Uterus (tissue), 4 donors: ENCODE measurements around the gene RANBP10. TPM values are rescaled to one million over a fixed set of nuclear protein-coding genes. Genes with fewer than 3 reads are reported as not detected.

ENCODE experiments used
- DNase-seq, 2 donors: peaks; one replicate each; pipeline ENCODE4 v3.0.0-alpha.2; 2019 to 2020
- H3K27ac ChIP-seq, 2 donors: fragments of 200-600 bp; sonication (generic); 1 replicate in 1 of 2; 2 replicates in 1 of 2; pipeline ENCODE4 v1.5.1; 2016 to 2018
- H3K27me3 ChIP-seq, 2 donors: fragments of 200-600 bp; sonication (generic); one replicate each; pipeline ENCODE4 v1.5.1; 2018 to 2019; ENCODE audit warnings: control low read depth in 1 of 2
- H3K36me3 ChIP-seq, 2 donors: fragments of 200-600 bp; sonication (generic); one replicate each; pipeline ENCODE4 v1.5.1; 2019; ENCODE audit warnings: control low read depth in 1 of 2
- H3K4me1 ChIP-seq, 2 donors: fragments of 200-600 bp; sonication (generic); one replicate each; pipeline ENCODE4 v1.5.1; 2018 to 2019; ENCODE audit warnings: control low read depth in 1 of 2
- H3K4me3 ChIP-seq, 2 donors: fragments of 200-600 bp; sonication (generic); 1 replicate in 1 of 2; 2 replicates in 1 of 2; pipeline ENCODE4 v1.5.1; 2018 to 2019; ENCODE audit warnings: mild to moderate bottlenecking in 1 of 2
- H3K9me3 ChIP-seq, 2 donors: fragments of 200-600 bp; sonication (generic); one replicate each; pipeline ENCODE4 v1.5.1; 2019; ENCODE audit warnings: control low read depth in 1 of 2
- POLR2A ChIP-seq, 2 donors: fragments of 450-650 bp; IDR thresholded peaks; one replicate each; pipeline ENCODE4 v1.6.1; 2016; ENCODE audit warnings: antibody characterized with exemption in 2 of 2, mild to moderate bottlenecking in 1 of 2, moderate library complexity in 1 of 2
- intact Hi-C: fragments of 100-400 bp; cut with DNase I; formaldehyde crosslinking; loops from one replicate; pipeline ENCODE4 v1.15.1; 2023; ENCODE audit warnings: low total_unique reads
- total RNA-seq, 4 donors: library from RNA; depleted of rRNA in 3 of 4; stranded (reverse); fragments of >200 nt in 3 of 4; gene quantifications; one replicate each; pipeline versions ENCODE4 v1.1.0 to v1.2.4, GENCODE V29; 2014 to 2023
- TF ChIP-seq, protein P1 (sequence below), 4 experiments: fragments of 200-600 bp in 2 of 4; fragments of 450-650 bp in 2 of 4; sonication (generic) in 2 of 4; IDR thresholded peaks; one replicate each; pipeline ENCODE4 v1.5.1; 2016 to 2019; ENCODE audit warnings: antibody characterized with exemption in 4 of 4, mild to moderate bottlenecking in 2 of 4, moderate library complexity in 1 of 4
- donor health status: DM: yes; HTN: yes; CAD: no.

RANBP10 gene
- total RNA-seq, 4 donors from 2014 or later, result 4.9 to 22.7 (median 8.5) TPM

DNA sequence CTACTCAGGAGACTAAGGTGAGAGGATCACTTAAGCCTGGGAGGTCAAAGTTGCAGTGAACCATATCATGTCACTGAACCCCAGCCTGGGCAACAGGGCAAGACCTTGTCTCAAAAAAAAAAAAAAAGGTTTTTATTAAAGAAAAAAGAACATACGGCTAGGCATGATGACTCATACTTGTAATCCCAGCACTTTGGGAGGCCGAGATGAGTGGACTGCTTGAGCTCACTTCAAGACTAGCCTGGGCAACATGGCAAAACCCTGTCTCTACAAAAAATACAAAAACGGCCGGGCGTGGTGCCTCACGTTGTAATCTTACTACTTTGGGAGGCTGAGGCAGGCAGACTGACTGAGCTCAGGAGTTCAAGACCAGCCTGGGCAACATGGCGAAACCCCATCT lies 38.4 kb downstream of the RANBP10 start:
- H3K9me3 ChIP-seq, result no peaks in the 10 kb centered on the region
- DNase-seq, result no peak
- H3K4me3 ChIP-seq, result no peak overlapping the region
- TF ChIP-seq POLR2A (IDR thresholded peaks at IDR 0.05), result no peak
- TF ChIP-seq, protein P1, sequence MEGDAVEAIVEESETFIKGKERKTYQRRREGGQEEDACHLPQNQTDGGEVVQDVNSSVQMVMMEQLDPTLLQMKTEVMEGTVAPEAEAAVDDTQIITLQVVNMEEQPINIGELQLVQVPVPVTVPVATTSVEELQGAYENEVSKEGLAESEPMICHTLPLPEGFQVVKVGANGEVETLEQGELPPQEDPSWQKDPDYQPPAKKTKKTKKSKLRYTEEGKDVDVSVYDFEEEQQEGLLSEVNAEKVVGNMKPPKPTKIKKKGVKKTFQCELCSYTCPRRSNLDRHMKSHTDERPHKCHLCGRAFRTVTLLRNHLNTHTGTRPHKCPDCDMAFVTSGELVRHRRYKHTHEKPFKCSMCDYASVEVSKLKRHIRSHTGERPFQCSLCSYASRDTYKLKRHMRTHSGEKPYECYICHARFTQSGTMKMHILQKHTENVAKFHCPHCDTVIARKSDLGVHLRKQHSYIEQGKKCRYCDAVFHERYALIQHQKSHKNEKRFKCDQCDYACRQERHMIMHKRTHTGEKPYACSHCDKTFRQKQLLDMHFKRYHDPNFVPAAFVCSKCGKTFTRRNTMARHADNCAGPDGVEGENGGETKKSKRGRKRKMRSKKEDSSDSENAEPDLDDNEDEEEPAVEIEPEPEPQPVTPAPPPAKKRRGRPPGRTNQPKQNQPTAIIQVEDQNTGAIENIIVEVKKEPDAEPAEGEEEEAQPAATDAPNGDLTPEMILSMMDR (IDR thresholded peaks at IDR 0.05), result no peak
- H3K27me3 ChIP-seq, result no peaks in the 10 kb centered on the region
- no peaks in the 10 kb centered on the region for H3K36me3 ChIP-seq
- no peaks in the 10 kb centered on the region for H3K4me1 ChIP-seq
- intact Hi-C loops, result no loop called here
- H3K27ac ChIP-seq, result no peak overlapping the region

DNA sequence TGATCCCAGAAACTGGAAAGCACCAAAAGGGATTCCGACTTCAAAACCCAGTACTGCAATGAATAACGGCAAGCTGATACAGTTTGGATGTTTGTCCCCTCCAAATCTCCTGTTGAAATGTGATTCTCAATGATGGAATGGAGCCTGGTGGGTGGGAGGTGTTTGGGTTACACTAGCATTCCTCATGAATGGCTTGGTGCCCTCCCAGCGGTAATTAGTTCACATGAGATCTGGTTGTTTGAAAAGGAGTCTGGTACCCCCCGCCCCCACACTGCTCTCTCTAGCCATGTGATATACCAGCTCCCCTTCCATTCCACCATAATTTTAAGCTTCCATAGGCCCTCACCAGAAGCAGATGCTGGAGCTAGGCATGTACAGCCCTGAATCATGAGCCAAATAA lies 40.1 kb downstream of the RANBP10 start:
- TF ChIP-seq, protein P1 (IDR thresholded peaks at IDR 0.05), result no peak
- no peak for TF ChIP-seq POLR2A (IDR thresholded peaks at IDR 0.05)
- no peak overlapping the region for H3K27ac ChIP-seq
- intact Hi-C loops, result no loop called here

DNA sequence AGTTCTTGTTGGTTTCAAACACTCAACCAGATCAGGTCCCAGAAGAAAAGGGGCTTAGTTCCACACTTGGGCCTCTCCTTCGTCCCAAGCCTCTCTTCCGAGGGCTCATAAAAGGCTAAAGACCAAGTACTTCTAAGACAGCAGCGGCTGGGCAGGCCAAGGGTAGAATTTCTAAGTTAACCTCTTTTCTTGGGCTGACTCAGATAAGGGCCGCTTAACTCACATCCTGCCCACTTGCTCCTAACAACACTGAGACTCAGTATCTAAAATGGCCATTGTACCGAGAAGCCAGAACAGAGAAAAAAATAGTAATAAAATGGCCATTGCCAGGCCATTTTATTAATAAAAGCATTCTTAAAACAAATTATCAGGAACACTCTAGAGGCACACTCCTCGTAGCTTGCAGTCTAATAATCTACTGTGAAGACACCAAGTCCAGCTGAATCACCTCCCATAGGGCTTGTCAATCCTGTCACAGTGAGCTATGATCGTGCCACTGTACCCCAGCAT lies 42.1 kb downstream of the RANBP10 start:
- Histone ChIP-seq H3K4me3 (no peak overlapping the region), H3K27ac (no peak overlapping the region)
- intact Hi-C loops, result no loop called here

More for the DNA sequence above, 40.1 kb downstream of the RANBP10 start:
- no peaks in the 10 kb centered on the region for H3K27me3 ChIP-seq
- no peaks in the 10 kb centered on the region for H3K9me3 ChIP-seq
- no peak for DNase-seq
- H3K4me3 ChIP-seq, result no peak overlapping the region
- no peaks in the 10 kb centered on the region for H3K4me1 ChIP-seq
- no peaks in the 10 kb centered on the region for H3K36me3 ChIP-seq

DNA sequence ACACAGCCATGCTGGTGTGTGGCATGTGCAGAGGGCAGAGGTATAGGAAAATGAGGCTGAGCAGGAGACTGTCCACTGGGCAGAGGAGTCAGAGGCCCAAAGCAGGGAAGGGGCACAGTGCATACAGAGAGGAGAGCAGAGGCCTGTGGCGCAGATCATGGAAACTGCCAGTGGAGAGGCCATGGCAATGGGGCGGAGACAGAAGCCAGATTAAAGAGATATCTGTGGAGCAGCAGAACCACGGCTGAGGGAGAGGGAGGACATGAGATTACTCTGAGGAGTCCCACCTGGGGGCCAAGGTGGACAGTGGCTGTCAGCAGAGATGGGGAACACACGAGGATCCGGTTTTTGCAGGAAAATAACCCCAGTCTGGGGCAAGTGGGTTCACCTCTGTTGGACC lies 43.3 kb downstream of the RANBP10 start:
- no peak for TF ChIP-seq POLR2A (IDR thresholded peaks at IDR 0.05)
- TF ChIP-seq, protein P1 (IDR thresholded peaks at IDR 0.05), result no peak
- intact Hi-C loops, result no loop called here
- Histone ChIP-seq H3K36me3 (no peaks in the 10 kb centered on the region), H3K27ac (no peak overlapping the region), H3K9me3 (no peaks in the 10 kb centered on the region), H3K4me3 (no peak overlapping the region), H3K4me1 (no peaks in the 10 kb centered on the region), H3K27me3 (no peaks in the 10 kb centered on the region)
- no peak for DNase-seq

More for the DNA sequence above, 42.1 kb downstream of the RANBP10 start:
- Histone ChIP-seq H3K27me3 (no peaks in the 10 kb centered on the region), H3K36me3 (no peaks in the 10 kb centered on the region), H3K9me3 (no peaks in the 10 kb centered on the region), H3K4me1 (no peaks in the 10 kb centered on the region)
- no peak for DNase-seq
- no peak for TF ChIP-seq POLR2A (IDR thresholded peaks at IDR 0.05)
- TF ChIP-seq, protein P1 (IDR thresholded peaks at IDR 0.05), result no peak

DNA sequence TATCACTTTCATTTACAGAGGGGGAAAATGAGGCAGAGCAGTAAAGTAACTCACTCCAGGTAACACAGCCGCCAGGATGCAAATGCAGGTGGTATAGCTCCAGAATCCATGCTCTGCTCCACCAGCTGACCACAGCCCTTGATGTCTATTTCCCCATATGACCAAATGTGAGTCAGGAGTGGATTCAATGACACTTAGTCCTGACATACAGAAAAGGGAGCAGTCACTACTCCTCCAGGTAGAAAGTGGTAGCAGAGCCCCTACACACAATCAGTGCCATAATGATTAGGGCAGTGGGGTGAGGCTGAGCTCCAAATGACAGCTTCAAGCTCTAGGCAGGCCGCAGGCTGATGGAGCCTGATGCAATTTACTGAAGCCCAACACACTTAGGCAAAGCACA lies 44.0 kb downstream of the RANBP10 start:
- intact Hi-C loops, result no loop called here
- Histone ChIP-seq H3K4me1 (no peaks in the 10 kb centered on the region), H3K9me3 (no peaks in the 10 kb centered on the region), H3K4me3 (no peak overlapping the region), H3K27ac (no peak overlapping the region), H3K36me3 (no peaks in the 10 kb centered on the region), H3K27me3 (no peaks in the 10 kb centered on the region)
- no peak for DNase-seq
- TF ChIP-seq POLR2A (IDR thresholded peaks at IDR 0.05), result no peak
- TF ChIP-seq, protein P1 (IDR thresholded peaks at IDR 0.05), result no peak
